Ishikawa (cell line): ENCODE results near the gene FAM114A1.
A peak's percentile ranks its signal among the peaks of the same experiment; 100 is the strongest.

Experiments used
- CEBPB ChIP-seq: IDR thresholded peaks from 2 replicates; pipeline ENCODE4 v1.6.1; 2012
- CREB1 ChIP-seq: IDR thresholded peaks from 2 replicates; pipeline ENCODE4 v1.6.1; 2012; ENCODE audit warnings: low read depth
- EGR1 ChIP-seq: IDR thresholded peaks from 2 replicates; pipeline ENCODE4 v1.6.1; 2012
- EP300 ChIP-seq: IDR thresholded peaks from 2 replicates; pipeline ENCODE4 v1.6.1; 2012; ENCODE audit warnings: borderline replicate concordance
- FOXM1 ChIP-seq: IDR thresholded peaks from 2 replicates; pipeline ENCODE4 v1.6.1; 2012; ENCODE audit warnings: low read depth, borderline replicate concordance
- MAX ChIP-seq: IDR thresholded peaks from 2 replicates; pipeline ENCODE4 v1.6.1; 2012
- RAD21 ChIP-seq: IDR thresholded peaks from 2 replicates; pipeline ENCODE4 v1.6.1; 2012; ENCODE audit warnings: low read depth
- TAF1 ChIP-seq: IDR thresholded peaks from 2 replicates; pipeline ENCODE4 v1.6.1; 2012; ENCODE audit warnings: low read depth, mild to moderate bottlenecking
- TCF12 ChIP-seq: IDR thresholded peaks from 2 replicates; pipeline ENCODE4 v1.6.1; 2012; ENCODE audit warnings: low read depth
- TEAD4 ChIP-seq: IDR thresholded peaks from 2 replicates; pipeline ENCODE4 v1.6.1; 2012
- YY1 ChIP-seq: IDR thresholded peaks from 2 replicates; pipeline ENCODE4 v1.6.1; 2012; ENCODE audit warnings: low read depth
- ZBTB7A ChIP-seq: IDR thresholded peaks from 2 replicates; pipeline ENCODE4 v1.6.1; 2012; ENCODE audit warnings: low read depth

GRCh38 chr4:38860788-38861424 is 6.7 kb upstream of the FAM114A1 start:
- TF ChIP-seq EP300 = no peak
- TF ChIP-seq CEBPB = no peak
- TF ChIP-seq FOXM1 = no peak
- no peak for TF ChIP-seq MAX
- peak; percentile 39 for TF ChIP-seq RAD21
- TF ChIP-seq EGR1 = no peak
- TF ChIP-seq CREB1 = no peak
- no peak for TF ChIP-seq YY1
- no peak for TF ChIP-seq TEAD4
- no peak for TF ChIP-seq TCF12
- TF ChIP-seq TAF1 = no peak
- no peak for TF ChIP-seq ZBTB7A
